NK-92 (cell line): Measurements from ENCODE around the gene FATE1.

ENCODE experiments used
- DNase-seq: peaks from one replicate; lab custom pipeline; 2025; ENCODE audit not compliant: unreplicated experiment; lab: John Stamatoyannopoulos, UW

FATE1 gene

DNA sequence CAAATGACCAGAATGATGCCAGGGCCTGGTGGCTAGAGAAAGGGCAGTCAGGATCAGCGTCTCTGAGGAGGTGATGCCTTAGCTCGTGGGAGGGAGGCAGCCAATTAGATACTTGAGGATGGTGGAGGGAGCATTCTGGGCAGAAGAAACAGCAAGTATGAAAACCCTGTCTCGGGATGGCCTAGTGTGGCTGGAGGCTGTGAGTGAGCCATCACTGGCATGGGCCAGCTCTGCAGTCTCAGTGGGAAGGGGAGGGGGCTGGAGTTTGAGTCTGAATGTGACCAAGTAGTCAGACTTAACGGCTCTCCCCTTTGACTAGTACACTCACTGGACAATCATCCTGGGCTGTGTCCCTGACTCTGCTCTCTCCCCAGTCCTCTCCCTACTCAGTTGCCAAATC is 25.8 kb downstream of the FATE1 start:
- DNase-seq: no peak

GRCh38 chrX:151742311-151742710 is 26.5 kb downstream of the FATE1 start:
- no peak for DNase-seq

GRCh38 chrX:151743651-151744470 is 28.0 kb downstream of the FATE1 start:
- DNase-seq: no peak

- DNase-seq: no peak
Observed at GRCh38 chrX:151745651-151746050, 29.8 kb downstream of the FATE1 start.

DNA sequence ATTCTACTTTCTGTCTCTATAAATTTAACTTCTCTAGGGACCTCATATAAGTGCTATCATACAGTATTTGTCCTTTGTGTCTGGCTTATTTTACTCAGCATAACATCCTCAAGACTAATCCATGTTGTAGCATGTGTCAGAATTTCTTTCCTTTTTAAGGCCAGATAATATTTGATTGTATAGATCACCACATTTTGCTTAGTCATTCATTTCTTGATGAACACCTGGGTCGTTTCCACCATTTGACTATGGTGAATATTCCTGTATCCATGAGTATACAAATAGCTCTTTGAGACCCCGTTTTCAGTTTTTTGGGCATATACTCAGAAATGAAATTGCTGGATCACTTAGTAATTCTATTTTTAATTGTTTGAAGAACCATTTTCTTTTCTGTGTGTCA is 30.7 kb downstream of the FATE1 start:
- no peak for DNase-seq

GRCh38 chrX:151750511-151750910 is 34.7 kb downstream of the FATE1 start:
- DNase-seq: no peak

DNA sequence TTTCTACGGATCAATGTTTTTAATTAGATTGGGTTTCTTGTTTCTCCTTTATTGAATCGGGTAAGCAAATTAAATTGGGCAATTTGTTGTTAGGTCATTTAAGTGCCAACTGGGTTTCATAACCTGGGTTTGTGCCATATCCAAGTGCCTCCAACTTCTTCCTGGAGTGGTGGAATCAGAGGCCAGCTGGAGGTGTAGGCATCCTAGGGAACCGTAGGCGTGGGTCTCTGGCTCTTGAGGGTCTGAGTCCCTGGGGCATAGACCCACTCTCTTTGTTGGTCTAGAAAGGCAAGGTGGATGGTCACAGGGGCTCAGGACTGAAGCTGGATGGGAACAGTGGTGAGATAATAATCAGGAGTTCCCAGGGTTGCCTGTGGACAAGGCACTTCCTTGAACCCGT is 37.0 kb downstream of the FATE1 start:
- DNase-seq: no peak

- no peak for DNase-seq
Observed at GRCh38 chrX:151753313-151754046, 37.6 kb downstream of the FATE1 start.

- DNase-seq: no peak
Observed at GRCh38 chrX:151754047-151754429, 38.2 kb downstream of the FATE1 start.

DNA sequence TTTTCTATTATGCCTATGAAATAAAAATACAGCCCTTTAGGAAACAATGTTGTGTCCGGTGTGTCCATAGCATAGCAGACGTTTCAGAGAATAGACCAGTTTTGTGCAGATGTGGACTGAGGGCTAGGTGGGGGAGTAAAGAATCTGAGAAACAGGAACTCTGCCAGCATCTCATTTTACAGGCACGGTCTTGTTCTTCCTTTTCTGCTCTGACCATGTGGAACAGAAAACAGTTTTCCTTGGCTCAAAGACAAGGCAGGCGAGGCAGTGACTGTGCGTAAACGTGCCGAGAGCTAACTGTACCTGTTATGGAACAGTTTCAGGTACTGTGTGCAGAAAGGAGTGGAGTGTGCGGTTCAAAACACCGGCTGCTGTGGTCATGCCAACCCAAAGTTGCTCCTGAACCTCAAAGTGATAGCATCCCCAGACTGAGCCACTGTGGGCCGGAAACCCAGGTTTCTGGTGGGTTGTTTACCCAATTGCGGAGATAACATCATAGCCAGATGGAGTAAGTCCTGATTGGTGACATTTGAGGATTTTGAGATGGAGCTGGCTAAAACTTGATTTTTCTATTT is 38.9 kb downstream of the FATE1 start:
- DNase-seq: no peak

GRCh38 chrX:151759041-151759708 is 43.3 kb downstream of the FATE1 start:
- no peak for DNase-seq

- DNase-seq: no peak
Observed at GRCh38 chrX:151762802-151763201, 47.0 kb downstream of the FATE1 start.

DNA sequence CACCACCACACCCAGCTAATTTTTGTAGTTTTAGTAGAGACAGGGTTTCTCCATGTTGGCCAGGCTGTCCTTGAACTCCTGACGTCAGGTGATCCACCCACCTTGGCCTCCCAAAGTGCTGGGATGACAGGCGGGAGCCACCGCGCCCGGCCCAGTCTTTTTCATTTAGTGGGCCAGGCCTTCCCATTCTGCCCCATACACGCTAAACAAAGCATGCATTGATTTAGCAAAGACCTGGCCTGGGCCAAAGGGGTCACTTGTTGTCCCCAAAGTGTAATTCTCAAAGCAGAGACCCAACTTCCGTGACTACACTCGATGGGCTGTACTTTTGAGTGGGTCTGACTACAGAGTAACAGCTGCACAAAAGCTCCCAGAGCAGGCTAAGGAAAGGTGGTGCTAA is 47.9 kb downstream of the FATE1 start:
- no peak for DNase-seq

GRCh38 chrX:151765026-151765425 is 49.2 kb downstream of the FATE1 start:
- DNase-seq: no peak

DNA sequence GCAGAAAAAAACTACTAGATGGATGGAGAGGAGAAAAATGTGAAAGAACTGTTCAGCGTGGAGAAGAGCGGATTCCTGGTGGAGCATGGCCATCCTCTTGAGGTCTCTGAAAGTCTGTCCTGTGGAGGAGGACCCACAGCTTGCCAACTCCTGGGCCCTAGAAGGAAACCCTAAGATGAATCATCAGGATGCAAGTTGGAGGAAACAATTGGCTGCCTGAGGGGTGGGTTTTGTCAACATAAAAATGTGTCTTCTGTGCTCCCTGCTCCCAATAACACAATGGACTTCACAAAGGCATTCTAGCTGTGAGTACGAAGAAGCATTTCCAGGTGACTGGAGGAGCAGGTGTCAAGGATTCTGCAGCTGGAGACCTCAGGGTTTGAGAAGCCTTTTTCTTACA is 55.9 kb downstream of the FATE1 start:
- no peak for DNase-seq
